DMS 273 (cell line): ENCODE measurements around the gene C3orf18.
A peak's percentile ranks its signal among the peaks of the same experiment; 100 is the strongest.

ENCODE experiments used
- DNase-seq: peaks from one replicate; lab custom pipeline; 2025; ENCODE audit not compliant: unreplicated experiment; lab: John Stamatoyannopoulos, UW

The C3orf18 gene

DNA sequence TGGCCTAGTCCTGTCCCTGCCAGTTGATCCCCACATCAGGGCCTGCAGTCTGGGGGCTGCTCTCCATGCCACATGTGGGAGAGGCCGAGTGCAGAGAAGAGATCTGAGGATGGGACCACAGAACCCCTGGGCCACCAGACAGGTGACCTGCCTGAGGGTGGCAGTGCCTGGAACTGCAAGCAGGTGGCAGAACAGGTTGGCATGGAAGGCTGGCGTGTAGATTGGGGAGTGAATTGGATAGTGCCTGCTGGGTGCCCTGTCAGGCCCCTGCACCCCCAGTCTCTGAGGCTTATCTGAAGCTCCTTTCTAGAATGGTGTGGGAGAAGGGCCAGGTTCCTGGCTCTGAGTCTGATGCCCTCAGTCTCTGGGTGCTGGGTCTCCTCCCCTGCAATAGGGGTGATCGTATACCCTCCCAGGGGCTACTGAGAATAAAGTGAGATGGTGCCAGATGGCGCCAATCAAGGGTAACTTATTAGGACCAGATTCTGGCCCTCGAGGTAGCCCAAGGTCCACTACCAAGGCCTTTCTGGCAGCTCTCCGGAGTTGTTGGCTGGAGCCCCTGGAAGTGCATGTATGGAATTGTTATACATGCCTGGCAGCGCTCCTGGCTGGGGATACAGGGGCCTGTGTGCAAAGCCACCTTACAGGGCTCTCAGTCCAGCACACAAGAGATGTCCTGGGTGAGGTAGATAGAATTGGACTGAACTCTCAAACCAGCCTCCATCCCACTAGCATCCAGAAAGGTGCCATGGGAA, 15.7 kb downstream of the C3orf18 start:
- no peak for DNase-seq

DNA sequence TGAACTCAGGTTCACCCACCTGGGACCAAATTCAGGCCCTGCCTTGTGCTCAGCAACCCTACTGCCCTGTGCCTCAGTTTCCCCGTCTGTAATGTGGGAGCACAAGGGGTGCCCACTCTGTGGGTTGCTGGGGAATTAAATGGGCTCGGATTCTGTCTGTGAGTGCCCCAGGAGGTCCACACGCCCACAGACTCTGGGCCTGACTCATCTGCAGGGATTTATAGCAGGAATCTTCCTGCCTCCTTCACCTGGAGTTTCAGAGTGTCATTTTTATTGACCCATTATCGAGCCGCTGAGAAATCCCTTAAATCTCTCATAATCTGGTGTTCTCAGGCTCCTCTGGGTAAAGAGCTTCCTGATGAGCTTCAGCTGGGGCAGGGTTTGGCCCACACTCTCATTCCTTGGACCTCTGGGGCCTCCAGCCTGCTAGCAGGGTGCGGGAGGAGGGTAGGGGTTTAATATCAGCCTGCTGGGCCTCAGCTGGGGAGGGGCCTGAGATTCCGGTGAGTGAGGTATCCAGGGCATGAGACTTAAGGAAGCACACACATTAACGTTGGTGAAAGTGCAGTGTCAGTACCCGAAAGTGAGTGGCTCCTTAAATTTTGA, 16.4 kb downstream of the C3orf18 start:
- DNase-seq = no peak

DNA sequence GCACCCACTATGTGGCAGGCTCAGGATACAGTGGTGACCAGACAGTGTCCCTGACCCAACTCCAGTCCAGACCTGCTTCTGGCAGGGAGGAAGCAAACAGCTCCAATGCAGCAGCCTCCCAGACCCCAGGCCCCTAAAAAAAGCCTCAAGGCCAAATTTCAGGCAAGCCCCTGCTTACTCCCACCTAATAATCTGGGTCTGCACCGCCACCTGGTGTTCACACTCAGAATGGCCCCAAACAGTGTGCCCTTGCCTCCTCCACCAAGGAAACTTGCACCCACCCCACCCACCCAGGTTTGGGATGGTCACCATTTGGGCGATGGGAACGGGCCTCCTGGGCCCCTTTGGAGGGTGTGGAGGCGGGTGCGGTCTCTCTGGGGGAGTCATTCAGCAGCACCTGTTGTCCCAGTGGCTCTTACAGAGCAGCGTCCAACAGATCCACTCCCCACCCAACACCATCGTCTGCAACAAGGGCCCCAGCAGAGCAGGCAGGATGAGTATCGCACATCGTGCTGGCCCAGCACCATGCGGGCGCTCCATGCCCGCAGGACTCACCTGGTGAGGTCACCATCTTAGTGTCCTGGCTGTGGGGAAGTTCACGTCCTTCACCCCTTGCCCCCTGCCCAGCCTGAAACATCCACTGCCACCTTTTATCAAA, 17.3 kb downstream of the C3orf18 start:
- DNase-seq = peak; percentile 82

DNA sequence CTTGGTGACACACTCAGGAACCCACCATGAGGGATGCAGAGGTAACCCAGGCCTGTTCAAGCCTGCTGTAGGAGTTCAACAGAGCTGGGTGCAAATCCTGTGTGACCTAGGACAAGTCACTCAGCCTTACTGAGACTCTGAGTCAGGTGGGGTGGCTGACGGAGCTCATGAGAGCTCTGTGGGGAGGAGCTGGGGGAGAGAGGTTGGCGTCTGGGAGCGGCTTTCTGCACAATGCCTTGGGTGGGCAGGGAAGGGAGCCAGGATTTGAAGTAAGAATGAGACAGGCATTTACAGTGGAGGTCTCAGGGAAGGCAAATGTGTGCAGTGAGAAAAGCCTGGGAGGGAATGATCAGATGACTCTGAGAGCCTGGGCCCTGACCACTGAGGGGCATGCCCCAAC, 18.3 kb downstream of the C3orf18 start:
- no peak for DNase-seq

DNA sequence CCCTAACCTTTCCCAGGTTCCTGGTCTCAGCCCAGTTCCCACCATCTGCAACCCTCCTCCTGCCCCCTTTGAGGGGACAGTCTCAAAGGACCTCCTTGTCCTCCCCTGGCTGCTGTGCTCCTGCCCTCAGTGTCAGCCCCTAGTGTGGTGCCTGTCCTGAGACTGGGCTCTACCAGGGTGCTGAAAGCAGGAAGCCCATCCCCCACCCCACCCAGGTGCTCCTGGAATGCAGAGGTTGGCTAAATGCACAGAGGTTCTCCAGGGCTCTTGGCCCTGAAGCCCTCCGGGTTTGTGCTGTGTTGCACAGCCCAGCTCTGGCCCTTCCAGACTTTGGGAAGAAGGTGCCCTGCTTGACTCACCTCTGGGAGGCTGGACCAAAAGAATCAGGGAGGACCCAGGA, 21.8 kb downstream of the C3orf18 start:
- no peak for DNase-seq

DNA sequence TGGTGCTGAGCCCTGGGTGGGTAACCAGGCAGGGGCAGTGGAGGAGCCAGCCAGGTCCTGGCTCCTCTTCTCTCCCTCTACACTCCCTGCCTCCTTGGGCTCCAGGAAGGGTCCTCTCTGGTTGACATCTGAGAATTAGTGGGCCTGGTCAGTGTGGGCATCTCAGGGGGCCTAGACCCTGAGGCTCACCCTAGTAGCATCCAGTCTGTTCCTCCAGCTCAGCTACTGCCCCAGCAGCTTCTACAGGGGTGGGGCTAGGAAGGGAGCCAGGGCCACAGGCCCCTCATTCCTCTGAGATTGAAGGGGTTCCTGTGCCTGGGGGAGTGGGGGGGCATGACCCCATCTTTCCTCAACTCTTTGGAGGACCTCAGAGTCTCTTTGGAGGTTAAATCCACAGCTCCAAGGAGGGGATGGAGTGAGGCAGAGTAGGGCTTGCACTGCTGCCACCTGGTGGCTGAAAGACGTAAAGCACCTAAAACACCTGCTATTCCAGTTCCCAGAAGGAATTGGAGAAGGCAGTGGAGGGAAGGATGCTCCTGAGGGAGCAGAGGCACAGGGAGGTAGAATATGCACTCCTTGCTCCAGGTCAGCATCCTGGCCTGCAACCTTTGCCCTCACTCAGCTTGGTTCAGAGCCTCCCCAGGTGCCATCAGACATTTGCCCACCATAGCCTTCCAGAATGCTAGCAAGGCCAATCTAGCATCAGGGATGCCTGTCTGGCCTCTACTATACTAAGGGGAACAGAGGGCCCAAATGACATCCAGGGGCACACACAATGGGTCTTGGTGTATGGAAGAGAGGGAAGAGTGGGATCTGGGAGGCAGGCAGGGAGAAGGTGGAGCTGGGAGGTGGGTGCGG, 25.1 kb downstream of the C3orf18 start:
- DNase-seq = peak; percentile 81

DNA sequence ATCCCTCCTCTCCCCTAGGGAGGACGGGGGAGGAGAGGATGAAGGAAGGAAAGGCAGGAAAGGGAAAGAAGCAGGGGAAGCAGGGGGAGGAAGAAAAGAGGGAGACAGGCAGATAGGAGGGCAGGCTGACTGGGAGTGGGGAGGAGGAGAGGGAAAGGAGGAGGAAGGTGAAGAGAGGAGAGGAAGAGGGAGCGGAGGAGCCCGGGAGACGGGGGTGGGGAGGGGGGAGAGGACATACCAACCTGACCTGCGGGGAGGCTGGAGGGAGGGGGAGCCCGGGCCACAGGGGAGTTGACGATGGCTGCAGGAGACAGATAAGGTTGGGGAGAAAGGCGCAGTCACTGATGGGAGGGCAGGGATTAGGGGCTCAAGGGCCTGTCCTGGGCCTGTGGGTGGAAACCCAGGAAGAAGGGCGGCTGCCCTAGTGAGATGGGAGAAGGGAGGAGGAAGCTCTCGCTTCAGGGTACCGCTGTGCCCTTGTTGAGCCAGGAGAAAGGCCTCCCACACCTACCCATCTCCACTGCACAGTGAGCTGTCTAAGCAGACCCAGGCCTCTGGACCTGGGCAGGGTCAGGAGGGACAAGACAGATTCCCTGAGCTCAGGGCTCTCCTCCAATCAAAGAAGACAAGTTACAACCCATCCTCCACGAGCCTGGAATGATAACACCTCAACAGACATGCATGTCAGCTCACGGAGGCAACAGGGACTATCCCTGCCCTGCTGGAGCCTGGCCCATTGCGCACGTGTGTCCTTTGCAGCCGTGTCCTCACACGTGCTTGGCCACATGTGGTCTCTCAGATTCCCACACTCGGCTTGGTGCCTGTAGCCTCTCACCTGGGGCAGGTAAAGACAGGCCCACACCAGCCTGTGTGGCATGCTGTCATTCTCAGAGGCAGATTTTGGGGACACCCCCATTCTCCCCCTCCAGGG, 27.9 kb downstream of the C3orf18 start:
- DNase-seq = no peak

DNA sequence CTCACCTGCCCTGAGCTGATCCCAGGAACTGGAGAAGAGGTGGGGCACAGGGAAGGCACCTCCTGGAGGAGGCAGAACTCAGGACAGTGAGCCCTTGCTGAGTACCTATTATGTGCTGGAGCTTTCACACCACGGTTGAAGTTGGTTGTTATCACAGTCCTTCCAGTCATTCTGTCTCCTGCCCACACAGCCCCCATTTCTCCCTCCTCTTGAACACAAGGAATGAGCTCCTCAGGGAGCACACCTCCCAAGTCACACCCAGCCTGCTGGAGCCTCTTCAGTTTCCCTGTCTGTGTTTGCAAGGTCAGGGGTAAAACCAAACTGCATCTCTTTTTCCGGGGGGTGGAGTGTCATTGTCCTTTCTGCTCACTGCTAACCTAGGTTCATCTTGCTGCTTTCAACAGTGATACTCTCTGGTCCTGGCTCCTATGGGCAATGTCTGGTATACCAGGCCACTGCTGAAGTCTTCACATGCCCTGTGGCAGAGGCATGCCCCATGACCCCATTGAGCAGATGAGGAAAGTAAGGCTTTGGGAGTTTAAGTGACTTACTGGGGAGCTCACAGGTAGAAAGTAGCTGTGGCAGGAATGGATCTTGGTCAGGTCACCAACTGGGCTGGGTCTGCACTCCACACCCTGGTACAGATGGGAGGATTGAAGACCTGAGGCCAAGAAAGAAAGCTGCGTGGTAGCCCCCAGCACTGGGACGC, 30.0 kb downstream of the C3orf18 start:
- no peak for DNase-seq

DNA sequence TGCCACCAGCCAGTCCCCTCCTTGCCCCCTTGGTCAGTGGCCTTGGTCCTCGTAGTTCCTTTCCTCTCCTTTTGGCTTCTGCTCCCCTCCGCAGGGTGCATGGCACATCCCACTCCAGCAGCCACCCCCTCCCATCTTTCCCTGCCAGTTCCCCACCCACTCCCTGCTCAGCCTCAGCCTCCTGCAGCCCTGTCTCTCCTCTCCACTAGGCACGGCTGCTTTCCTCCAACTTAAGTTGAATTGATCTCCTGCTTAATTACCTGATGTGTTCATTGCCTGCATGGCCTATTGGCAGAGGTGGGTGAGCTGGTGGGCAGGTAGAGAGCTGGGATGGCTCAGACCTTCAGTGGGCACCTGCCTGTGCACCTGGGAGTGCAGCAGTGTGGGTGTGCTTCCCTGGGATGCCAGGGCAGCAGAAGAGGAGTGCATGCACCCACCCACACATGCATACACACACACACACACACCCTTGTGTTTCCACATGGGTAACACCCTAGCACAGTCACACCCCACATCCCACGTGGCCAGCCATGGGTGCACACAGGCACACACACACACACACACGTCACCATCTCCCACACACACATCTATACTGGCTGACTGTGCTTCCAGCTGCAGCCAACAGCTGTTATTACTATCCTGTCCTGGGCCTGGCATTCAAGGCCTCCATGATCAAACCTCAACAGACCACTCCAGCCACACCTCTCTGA, 30.9 kb downstream of the C3orf18 start:
- no peak for DNase-seq

DNA sequence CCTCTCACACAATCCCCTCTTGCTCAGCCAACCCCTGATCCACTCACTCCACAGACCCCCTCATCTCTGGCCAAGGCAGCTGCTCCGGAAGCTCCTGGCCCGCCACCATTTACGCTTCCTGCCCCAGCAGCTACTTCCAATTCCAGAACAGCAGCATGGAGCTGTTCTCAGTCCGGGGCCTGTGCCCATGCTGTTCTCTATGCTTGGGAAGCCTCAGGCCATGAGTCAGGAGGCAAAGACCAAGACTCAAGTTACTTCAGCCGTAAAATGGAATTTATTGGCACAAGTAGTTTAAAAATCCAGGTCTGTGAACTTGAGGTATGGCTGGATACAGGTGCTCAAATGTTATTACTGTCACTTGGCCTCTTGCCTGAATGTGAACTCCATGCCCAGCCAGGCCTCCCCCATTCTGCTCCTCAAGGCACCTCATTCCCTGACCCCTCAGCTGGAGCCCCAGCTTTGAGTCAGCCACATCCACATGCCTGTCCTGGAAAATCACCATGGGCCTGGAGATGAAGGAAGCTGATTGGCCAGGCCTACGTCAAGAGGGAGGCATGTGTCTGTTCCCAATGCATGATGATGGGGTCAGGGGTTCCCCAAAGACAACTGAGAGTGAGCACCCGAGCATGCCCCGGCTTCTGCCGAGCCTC, 32.7 kb downstream of the C3orf18 start:
- no peak for DNase-seq

DNA sequence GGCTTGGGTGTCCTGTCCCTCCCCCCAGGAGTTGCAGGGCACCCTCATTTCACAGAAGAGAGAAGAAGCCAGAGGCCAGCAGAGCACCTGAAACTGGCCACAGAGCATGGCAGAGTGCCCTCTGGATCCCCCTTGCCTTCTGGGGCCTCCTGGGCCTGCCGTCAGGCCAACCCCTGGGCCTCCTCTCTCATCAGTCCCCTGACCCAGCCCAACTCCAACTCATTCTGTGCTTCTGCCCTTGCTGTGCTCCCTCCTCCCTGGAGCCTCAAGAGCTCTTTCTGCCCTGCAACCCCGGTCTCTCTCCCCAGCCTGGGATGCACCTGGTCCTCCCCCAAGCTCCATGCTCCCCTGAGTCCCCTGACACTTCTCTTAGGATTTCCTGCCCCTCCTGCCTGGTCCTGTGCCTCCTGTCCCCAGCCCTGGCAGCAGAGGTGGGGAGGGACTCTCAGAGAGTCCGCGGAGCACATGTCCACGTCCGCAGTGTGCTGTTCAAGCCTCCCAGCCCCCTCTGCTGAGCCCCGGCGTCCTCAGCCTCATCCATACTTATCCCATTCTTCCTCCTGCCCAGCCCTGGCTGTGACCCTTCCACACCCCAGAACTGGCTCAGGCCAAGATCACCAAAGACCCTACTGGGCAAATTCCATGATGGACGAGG, 33.6 kb downstream of the C3orf18 start:
- no peak for DNase-seq

DNA sequence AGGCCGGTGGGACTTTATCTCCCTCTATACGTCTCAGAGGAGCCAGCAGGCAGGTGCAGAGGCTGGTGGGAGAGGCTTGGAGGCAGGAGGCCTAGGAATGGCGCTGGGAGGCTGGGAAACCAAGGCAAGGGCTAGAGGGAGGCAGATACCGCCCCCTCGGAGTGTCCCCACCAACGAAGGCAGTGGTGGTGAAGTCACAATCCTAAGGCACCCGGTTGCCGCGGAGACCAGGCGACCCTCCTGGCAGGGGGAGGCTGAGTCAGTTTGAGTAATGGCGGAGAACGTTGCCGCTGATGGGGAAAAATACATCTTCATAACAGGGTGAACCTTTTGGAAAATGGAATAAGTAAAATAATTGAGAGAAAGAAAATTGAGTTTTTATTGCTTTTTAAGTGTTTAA, 34.2 kb downstream of the C3orf18 start:
- DNase-seq = no peak

DNA sequence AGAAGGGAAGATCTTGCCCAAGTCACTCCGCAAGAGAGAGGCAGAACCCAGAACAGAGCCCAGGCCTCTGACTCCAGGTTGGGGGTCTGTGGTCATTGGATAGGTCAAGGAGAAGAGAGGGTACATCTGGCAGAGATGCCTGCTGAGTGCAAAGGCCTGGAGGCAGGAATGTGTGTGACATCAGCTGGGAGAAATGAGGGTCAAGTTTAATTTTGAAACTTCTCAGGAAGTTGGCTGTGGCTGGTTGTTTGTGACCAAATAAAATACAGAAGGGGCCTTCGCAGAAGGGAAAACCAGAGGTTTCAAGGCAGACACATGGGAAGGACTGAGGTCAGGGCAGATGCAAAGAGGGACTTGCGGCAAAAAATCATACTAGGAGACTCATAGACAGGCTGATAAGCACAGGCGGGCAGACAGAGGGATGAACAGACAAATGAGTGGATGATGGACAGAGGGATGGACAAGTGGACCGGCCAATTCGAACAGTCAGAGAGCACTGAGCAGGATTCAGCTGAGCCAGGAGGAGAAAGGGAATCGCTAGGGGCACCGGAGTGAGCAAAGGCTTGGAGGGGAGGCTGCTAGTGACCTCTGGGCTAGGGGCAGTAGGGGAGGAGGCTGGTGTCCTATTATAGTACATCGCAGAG, 35.4 kb downstream of the C3orf18 start:
- no peak for DNase-seq

DNA sequence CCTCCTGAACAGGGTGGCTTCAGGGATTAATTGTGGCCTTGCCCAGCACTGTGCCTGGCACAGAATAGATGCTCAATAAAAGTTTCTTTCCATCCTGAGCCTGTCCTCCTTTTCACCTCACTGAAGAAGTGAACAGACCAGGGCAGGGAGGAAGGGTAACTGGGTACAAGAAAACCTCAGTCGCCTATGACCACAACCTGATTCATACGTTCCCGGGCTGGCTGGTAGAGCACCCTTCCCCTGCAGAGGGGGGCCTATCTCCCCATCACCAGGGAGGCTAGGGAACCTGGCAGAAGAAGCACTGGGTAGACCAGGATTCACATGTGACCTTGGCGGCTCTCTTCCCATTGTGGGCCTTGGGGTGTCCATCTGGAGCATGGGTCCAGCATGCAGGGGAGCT, 36.3 kb downstream of the C3orf18 start:
- DNase-seq = no peak

DNA sequence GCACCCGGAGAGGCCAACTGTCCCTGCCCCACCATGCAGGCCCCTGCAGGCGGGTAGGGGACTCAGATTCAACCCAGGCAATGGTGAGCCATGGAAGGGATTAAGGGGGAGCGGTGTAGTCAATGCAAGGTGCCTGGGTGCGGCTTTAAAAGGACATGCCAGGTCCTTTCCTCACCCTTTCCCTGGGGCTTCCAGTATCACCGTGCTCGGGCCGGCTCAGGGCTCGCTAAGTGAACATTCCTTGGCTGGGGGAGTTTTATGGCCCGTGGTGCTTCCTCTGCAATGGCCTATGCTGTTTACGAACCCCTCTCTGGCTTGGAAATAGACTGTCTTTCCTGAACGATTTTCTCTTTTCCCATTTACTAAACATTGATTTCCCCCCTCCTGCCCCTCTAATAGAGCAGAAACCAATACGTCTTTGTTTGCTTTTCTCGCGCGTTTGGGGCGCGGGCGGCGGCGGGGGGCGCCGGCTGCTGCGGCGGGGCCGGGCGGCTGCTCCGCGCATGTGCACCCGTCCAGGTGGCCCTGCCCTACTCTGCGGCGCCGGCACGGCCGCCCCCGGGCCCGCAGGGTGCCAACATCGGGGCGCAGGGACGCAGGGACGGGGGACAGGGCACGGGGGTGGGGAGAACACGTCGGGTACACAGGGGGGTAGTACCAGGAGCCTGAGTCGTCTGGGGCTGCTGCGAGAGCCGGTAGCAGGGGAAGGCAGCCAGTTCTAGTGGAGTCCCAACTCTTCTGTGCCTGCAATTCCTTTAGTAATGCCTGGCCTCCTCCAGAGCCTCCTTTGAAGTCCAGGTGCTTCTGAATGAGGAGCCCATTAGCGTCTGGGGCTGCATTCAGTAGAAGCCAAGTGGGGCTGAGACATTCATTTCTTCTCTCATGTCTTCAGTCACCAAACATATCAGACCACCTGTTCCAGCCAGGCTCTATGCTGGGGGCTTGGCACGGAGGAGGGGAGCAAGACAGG, 37.3 kb downstream of the C3orf18 start:
- no peak for DNase-seq

DNA sequence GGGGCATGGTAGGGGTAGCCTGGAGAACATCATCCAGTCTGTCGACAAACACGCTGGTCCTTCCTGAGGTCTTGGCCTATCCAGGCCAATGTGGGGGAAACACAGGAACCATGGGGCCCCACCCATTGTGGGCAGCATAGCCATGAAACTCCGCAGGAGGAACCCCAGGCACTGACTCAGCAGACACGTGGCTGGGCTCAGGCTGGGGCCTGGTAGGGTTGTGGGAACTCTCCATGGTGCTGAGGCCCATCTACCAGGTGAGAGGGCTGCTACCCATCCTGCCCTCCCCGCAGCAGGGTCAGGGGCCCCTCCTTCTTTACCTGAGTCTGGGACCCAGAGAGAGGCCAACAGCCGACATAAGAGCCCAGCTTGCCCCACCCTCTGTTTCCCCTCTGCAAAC, 41.6 kb downstream of the C3orf18 start:
- DNase-seq = peak; percentile 24
